MCF 10A (cell line): Measurements from ENCODE around the gene PRSS16. TPM values are rescaled to one million over a fixed set of nuclear protein-coding genes. Genes with fewer than 3 reads are reported as not detected.
"Not testable (repeated sequence)": the region's sequence is repeated elsewhere in the genome, so short reads cannot be mapped to it uniquely, and the experiment has no call there.

ENCODE experiments used
- BruUV-seq: library from RNA; stranded (reverse); fragments of 400-500 nt; replicated peaks from 2 replicates; lab custom pipeline; 2021; lab: Mats Ljungman, UMichigan
- CTCF ChIA-PET: fragments of 300-600 bp; sonication (Branson Sonifier 250); formaldehyde crosslinking; extraction: SDS; loops from one replicate; lab custom pipeline; 2021; ENCODE audit warnings: antibody characterized with exemption, inconsistent platforms; lab: Yijun Ruan, JAX
- POLR2A ChIA-PET: fragments of 300-600, 350-650 bp; sonication (Branson Sonifier 250); formaldehyde crosslinking; extraction: SDS; loops from one replicate; lab custom pipeline; 2020; ENCODE audit warnings: antibody characterized with exemption, inconsistent platforms; lab: Yijun Ruan, JAX
- DNase-seq: peaks from one replicate; pipeline ENCODE4 v3.0.0-alpha.2; 2018; ENCODE audit not compliant: unreplicated experiment
- H3K27ac Mint-ChIP-seq: one replicate; pipeline ENCODE4 v1.8.0; 2022; ENCODE audit warnings: mild to moderate bottlenecking, low read depth, mixed read lengths; ENCODE audit not compliant: unreplicated experiment
- H3K27me3 Mint-ChIP-seq: one replicate; pipeline ENCODE4 v1.8.0; 2022; ENCODE audit warnings: mixed read lengths; ENCODE audit not compliant: insufficient read depth, unreplicated experiment
- H3K36me3 Mint-ChIP-seq: one replicate; pipeline ENCODE4 v1.8.0; 2022; ENCODE audit warnings: mild to moderate bottlenecking, moderate library complexity, mixed read lengths; ENCODE audit not compliant: insufficient read depth, unreplicated experiment
- H3K4me1 Mint-ChIP-seq: one replicate; pipeline ENCODE4 v1.8.0; 2022; ENCODE audit warnings: mixed read lengths; ENCODE audit not compliant: insufficient read depth, unreplicated experiment
- H3K4me3 Mint-ChIP-seq: one replicate; pipeline ENCODE4 v1.8.0; 2022; ENCODE audit warnings: mild to moderate bottlenecking, moderate library complexity, mixed read lengths; ENCODE audit not compliant: unreplicated experiment
- H3K9me3 Mint-ChIP-seq: one replicate; pipeline ENCODE4 v1.8.0; 2022; ENCODE audit warnings: mixed read lengths; ENCODE audit not compliant: unreplicated experiment
- CTCF ChIP-seq: fragments of 200-600 bp; IDR thresholded peaks from one replicate; pipeline ENCODE4 v1.8.0; 2022; ENCODE audit warnings: antibody characterized with exemption, mild to moderate bottlenecking; ENCODE audit not compliant: unreplicated experiment
- intact Hi-C: fragments of 100-400 bp; cut with micrococcal nuclease; formaldehyde crosslinking; loops from 2 replicates; pipeline ENCODE4 v1.14.1; 2022
- total RNA-seq: library from RNA; stranded (reverse); gene quantifications from 2 replicates; pipeline ENCODE4 v1.2.3, GENCODE V29; 2022

The PRSS16 gene
- total RNA-seq, 1 experiment from 2014 or later: 22.8 TPM

GRCh38 chr6:27263886-27264285 lies 16.4 kb downstream of the PRSS16 start:
- TF ChIP-seq CTCF: no peak
- intact Hi-C loops: no loop called here
- Mint-ChIP-seq H3K36me3 (no peaks in the 10 kb centered on the region), H3K9me3 (no peaks in the 10 kb centered on the region), H3K4me1 (no peaks in the 10 kb centered on the region), H3K4me3 (no peak overlapping the region), H3K27ac (no peak overlapping the region), H3K27me3 (no peaks in the 10 kb centered on the region)
- CTCF ChIA-PET: interaction anchor here (2.1 kb wide), 1 partner anchor 11 kb away, joined by 5 read pairs; no protein-coding TSS in a partner anchor
- BruUV-seq: no TSS peak
- no peak for DNase-seq
- POLR2A ChIA-PET: interaction anchor here (1.0 kb wide), 1 partner anchor 11 kb away, joined by 3 read pairs; no protein-coding TSS in a partner anchor

- POLR2A ChIA-PET, intact Hi-C loops, DNase-seq: not testable (repeated sequence)
Measured at GRCh38 chr6:27267003-27267402, 19.5 kb downstream of the PRSS16 start.

GRCh38 chr6:27267857-27268434 lies 20.4 kb downstream of the PRSS16 start:
- Mint-ChIP-seq H3K27me3 (no peaks in the 10 kb centered on the region), H3K4me3 (no peak overlapping the region), H3K36me3 (no peaks in the 10 kb centered on the region), H3K9me3 (no peaks in the 10 kb centered on the region), H3K27ac (no peak overlapping the region), H3K4me1 (no peaks in the 10 kb centered on the region)
- DNase-seq: no peak
- intact Hi-C loops: no loop called here
- no peak for TF ChIP-seq CTCF
- no TSS peak for BruUV-seq
- ChIA-PET POLR2A (no interaction called here), CTCF (no interaction called here)

More at GRCh38 chr6:27267003-27267402, 19.5 kb downstream of the PRSS16 start:
- CTCF ChIA-PET, H3K4me1 Mint-ChIP-seq, BruUV-seq, H3K4me3 Mint-ChIP-seq, H3K36me3 Mint-ChIP-seq, H3K9me3 Mint-ChIP-seq, H3K27me3 Mint-ChIP-seq, H3K27ac Mint-ChIP-seq: not testable (repeated sequence)

GRCh38 chr6:27268803-27269202 lies 21.3 kb downstream of the PRSS16 start:
- H3K4me3 Mint-ChIP-seq: no peak overlapping the region
- ChIA-PET POLR2A (interaction anchor here (0.7 kb wide), 1 partner anchor 49 kb away, joined by 3 read pairs; no protein-coding TSS in a partner anchor), CTCF (no interaction called here)
- no TSS peak for BruUV-seq
- no peaks in the 10 kb centered on the region for H3K4me1 Mint-ChIP-seq
- TF ChIP-seq CTCF: no peak
- H3K27ac Mint-ChIP-seq: no peak overlapping the region
- no peaks in the 10 kb centered on the region for H3K9me3 Mint-ChIP-seq
- DNase-seq: no peak
- no peaks in the 10 kb centered on the region for H3K27me3 Mint-ChIP-seq
- no peaks in the 10 kb centered on the region for H3K36me3 Mint-ChIP-seq
- intact Hi-C loops: no loop called here
